Left forelimb (tissue), 1 donor: ENCODE measurements around the gene FNDC3B.

Experiments used
- DNase-seq: peaks from one replicate; pipeline ENCODE4 v3.0.0-alpha.2; 2018; ENCODE audit warnings: low spot score

FNDC3B gene

DNA sequence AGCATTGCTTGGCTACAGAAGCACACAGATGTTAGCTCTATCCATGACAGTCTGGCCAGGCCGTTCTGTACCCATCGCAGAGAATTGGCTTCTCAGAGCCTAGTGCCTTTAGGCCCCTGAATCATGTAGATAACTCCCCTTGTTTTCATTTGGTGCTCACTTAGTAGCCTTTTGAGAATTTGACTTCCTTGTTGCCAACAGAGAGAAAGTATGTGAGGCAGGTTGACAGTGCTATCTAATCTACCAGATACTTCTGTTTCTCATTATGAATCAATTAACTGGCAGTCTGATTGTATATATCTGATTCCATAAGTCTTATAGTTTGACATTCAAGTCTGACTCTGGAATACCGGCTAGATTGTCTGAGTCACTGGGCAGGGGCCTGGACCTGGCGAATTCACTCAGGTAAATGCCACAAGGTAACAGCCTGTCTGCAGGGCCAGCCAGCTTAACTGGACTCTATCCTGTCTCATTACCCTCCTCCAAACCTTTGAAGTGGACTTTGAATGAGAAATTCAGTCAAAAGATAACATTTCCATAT is 248.6 kb downstream of the FNDC3B start:
- no peak for DNase-seq

DNA sequence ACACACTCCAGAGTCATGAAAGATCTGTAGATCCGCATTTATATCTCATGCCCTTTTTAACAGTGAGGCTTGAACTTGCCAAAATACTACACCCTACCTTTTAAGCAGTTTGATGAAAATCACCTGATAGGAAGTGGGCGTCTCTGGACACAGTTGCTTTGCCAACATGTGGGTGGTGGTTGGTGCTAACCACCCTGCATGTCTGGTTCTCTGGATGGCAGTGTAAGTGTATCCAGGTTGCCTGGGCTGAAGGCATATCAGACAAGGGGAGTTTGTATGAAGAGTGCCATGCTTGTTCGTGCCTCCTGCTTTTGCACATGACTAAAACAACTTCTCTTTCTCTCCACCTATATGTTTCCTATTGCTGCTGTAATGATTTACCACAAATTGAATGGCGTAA is 249.3 kb downstream of the FNDC3B start:
- DNase-seq = no peak

DNA sequence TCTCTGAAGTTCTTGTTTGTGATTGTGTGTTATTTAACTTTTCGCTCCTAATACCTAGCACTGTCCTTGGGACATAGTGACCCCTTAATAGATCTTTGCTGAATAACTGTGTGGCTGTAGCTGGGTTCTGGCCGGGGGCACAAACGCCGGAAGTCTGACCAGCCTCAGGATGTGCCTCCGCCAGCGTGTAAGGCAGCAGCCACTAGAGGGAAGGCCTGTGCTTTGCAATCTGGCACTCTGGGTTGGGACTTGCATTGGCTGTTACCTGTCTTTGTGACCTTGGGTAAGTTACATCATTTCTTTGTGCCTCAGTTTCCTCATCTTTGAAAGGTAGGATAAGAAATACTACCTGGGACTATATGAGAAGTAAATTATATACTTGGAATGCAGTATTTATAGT is 250.2 kb downstream of the FNDC3B start:
- no peak for DNase-seq

DNA sequence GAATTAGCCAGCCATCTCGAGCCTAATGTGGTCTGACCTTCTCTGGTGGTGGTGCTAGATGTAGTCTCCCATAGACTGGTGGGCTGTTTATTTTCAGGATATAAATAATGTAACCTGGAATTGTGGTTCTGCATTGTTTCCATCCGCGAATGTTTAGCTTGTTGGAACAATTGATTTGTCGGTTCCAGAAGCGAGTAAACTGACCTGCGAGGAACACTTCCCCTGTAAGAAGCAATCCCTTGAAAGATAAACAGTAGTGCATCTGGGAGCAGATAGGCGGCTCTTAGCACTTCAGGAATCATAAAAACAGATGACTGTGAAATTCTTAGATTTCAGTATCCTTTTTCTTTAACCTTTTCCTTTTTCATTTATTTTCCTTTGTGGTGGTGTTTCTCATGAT is 251.1 kb downstream of the FNDC3B start:
- DNase-seq = no peak

DNA sequence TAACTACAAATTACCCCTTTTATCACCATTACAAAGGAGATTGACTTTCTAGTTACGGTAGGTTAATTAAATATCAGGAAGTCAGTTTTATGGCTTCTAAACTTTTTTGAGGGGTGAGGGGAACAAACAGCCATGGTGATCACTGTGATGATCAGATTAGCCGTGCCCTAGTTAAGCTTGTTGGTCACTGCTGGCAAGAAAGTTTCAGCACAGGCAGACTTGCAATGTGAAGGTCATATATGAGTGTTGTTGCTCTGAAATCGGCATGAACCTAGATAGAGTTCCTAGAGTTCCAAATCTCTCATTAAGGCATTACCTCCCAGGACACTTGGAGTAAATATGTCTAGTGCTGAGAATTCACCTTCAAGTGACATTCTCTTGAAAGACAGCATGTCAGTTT is 252.3 kb downstream of the FNDC3B start:
- DNase-seq = no peak

DNA sequence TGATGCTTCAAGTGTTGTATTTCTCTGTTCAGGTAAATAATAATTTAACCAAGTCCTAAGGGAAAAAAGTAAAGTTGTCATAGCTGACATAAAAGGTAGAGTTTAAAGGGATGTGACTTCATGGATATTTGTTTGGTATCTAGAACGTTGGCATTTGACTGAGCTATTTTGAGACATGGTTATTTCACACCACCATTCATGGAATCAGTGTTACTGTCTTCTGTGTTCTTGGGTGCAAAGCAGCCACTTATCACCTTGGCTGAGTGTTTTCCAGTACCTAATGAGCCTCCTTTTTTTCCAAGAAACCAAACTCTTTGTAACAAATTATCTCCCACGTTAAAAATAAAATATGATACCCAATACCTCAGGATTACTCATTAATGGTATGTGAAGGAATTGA is 253.0 kb downstream of the FNDC3B start:
- no peak for DNase-seq

DNA sequence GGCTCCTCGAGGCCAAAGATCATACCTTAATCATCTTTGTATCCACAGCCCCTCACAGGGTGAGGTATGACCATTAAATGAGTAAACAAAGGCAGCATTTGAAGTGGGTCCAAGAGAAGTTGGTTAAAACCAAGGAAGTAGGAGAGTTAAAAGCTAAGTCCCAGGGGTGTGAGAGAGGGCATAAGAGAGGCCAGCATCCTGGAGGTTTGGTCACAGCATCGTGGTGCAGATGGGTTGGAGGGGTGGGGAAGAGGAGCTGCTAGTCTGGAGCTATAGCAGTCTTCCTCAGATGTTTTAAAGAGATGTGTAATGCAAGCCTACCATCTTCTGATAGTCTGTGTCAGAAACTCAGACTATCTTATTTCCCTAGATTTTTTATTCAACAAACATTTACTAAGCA is 253.7 kb downstream of the FNDC3B start:
- DNase-seq = no peak

DNA sequence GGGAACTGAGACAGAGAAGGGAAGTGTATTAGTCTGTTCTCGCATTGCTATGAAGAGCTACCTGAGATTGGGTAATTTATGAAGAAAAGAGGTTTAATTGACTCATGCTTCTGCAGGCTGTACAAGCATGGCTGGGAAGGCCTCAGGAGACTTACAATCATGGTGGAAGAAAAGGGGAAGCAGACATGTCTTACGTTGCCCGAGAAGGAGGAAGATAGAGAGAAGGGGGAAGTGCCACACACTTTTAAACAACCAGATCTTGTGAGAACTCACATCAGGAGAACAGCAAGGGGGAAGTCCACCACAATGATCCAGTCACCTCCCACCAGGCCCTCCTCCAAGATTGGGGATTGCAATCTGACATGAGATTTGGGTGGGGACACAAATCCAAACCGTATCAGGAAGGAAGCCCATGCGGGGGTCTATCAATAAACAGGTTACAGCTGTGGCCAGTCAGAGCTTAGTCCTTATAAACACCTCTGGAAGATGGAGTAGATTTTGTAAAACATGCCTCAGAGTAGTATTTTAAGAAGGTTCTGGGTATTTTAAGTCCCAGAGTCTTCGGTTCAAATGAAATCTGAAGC is 254.9 kb downstream of the FNDC3B start:
- no peak for DNase-seq

DNA sequence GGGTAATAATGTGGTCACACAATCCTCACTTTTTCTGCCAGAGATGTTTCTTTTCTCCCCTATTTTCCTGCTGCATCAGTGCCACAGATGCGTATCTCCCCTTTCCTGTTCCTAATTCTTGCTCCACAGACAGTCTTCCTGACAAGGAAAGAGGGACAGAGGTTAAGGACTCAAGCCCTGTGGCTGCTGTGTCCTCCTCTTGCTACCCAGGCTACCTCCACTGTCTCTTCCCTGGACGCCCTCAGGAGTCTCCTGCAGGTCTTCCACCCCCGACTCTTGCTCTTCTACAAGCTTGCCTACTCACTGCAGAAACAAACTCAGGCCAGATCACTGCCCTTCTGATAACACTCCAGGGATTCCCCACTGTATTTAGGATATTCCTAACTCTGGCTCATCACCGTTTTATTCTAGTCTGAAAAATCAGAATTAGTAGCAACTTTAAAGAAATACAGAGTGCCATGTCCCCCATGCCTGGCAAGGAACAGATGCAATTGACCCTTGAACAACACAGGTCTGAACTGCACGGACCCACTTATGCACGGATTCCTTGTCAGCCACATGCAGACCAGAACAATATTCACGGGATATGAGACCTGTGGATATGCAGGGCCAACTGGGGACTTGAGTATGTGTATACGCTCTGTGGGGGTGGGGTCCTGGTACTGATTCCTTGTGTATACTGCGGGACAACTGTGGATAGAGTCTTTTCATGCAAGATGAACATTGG is 257.0 kb downstream of the FNDC3B start:
- no peak for DNase-seq

DNA sequence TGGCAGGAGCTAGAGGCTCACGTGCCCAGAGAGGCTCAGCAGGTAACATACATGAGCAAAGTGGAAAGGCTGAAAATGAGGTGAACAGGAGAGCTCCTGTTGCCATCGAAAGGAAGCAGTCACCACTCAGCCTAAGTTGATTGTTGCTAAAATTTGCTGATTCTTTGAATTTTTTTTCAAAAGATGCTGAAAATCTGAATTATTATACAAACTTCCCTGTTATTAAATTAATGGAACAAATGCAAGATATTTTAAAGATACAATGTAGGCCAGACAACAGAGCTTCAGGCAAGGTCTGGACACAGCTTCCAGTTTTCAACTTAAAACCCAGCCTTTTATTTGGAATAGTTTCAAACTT is 257.6 kb downstream of the FNDC3B start:
- DNase-seq = no peak

DNA sequence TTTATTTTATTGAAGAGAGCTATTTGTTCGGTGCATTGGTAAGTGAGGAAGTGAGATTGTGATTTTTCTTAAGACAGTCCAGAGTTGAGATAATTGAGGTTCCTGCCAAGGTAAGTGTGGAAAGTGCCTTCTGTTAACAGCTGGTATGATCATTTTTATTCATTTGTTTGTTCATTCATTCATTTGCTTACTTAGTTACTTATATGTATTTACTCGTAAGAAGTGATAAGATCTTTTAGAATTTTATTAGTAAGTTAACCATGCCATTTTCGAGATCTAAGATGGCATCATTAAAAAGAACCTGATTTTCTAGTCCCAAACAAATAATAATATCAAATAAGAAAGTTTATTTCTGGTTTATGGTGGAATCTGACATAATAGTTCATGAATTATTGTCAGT is 258.9 kb downstream of the FNDC3B start:
- DNase-seq = no peak

DNA sequence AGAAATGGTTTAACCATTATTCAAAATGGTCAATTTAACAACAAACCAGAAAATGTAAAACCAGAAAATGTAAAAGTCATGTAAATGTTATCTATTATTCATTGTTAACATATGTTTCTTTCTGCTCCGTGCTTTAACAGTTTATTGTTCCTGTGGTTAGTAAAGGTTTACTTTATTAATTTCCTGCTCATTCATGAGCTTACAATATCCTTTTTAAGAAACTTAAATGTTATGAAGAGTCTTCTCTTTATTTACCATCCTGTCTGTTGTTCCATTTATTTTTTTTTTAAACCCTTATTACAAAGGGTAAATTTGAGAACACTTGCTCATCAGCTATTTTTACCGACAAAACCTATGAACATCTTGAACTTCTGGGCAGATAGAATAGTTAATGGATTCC is 260.8 kb downstream of the FNDC3B start:
- DNase-seq = no peak

DNA sequence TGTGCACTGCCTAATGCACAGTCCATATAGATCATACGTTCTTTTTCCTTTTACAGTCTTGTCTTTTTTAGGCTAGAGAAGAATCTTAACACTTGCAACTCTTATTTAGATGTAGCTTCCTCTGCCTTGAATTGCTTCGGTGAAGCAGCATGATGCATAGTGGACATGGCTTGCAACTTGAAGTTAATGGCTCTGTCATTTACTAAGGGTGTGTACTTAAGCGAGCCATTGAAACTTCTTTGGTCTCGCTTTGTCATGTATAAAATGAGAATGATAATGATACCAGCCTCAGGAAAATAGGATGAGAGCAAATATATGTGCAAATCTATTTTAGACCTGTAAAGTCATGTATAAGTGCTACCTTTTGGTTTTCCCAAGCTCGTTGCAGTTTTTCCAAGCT is 261.5 kb downstream of the FNDC3B start:
- no peak for DNase-seq

DNA sequence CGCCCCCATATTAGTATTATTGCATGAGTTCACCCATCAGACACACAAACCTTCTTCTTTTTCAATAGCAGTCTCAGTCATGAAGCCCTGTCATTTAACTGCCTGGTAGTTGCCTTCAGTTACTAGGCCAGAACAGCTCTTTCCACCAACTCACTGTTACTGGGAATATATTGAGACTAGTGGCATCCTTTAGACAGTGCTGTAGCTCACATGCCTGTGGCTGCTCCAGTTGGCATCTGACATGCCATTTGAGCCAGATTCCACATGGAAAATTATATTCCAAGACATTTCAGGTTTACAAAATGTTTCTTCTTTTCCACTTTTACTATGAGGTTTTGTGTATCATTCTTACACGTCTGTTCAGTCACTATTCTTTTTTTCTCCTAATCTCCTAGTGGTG is 262.8 kb downstream of the FNDC3B start:
- no peak for DNase-seq

DNA sequence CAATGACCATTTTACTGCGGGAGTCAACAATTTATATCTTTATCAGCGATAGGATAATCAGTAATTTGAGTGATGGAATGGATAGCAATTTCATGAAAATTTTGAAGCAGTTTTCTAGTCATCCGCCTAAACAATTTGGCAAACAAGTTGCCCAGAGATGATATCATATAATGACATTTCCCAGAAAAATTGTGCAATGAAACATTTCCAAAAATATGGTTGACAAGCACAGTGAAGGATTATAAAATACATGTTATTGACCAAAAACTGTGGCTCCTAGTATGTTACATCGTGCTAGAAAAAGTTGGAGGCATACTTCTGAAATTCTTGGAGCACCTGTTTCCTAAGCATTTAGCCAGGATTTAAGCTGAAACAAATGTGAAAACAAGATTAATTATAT is 263.8 kb downstream of the FNDC3B start:
- no peak for DNase-seq

DNA sequence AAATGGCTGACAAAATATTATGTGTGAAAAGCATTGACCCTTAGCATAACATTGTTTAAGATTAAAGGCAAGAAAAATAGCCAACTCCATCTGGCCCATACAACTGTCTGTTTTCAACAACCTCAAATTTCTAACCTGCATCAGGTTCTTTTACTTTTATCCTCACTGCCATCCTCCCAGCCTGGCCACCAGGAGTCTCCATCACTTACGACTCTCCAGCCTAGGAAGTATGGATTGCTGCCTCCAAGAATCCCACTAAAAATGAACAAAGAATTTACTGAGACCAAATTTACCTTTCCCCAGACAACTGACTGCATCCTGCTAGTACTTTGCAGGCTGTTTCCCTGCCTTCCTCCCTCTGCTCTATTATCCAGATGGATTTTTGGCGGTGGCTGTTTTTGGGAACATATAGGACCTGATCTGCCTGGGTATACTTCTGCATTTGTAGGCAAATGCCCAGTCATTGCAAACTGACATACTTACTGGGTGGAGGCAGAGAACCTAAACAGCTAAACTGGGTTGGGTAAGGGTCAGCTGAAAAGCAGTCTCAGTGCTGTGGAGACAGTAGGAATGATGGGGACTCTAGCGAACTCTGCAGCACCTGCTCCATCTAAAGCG is 264.7 kb downstream of the FNDC3B start:
- no peak for DNase-seq

DNA sequence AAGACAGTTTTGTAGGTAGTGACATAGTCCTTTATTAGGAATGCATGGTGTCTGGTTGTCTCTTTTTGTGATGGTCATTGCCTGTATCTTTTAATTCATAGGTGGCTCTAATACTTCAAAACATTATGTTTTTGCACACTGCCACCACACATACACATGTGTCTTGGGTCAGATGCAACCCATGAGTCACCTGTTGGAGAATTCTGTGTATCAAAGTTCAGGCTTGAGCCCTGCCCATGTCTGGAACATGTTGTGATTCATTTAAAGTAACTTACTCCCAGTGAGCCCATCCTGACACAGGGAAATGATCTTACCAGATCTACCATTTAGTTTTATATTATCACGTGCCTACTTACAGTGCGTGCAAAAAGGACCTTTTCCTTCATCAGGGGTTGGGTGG is 266.2 kb downstream of the FNDC3B start:
- DNase-seq = no peak

DNA sequence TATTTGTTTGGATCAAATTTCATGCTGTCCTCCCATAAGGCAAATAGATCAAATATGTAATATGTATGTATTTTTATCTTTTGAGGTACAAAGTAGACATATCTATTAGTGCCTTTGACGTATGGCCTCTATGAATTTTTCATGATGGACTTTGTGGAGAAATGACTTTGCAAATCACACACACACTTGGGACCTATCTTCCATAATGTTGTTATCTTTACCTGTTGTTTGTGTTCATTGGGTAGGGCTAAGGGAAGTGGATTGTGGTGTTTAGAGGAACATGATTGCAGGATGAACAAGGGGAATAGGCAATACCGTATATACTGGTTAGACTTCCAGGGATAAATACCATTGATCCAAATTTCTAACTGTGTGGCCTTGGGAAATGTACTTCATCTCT is 266.6 kb downstream of the FNDC3B start:
- DNase-seq = no peak

DNA sequence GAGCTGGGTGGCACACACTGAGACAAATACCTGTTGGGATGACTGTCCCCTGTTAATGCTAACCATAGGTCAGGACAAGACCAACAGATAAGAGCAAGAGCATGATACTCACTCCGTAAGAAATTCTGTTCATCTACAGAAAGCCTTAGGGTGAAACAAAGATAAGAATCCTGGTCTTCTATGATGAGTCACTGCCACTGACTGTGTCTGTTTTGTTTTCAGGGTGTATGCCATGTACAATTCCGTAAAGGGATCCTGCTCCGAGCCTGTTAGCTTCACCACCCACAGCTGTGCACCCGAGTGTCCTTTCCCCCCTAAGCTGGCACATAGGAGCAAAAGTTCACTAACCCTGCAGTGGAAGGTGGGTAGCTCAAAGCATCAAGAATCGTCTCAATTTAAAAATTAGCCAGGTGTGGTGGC is 267.8 kb downstream of the FNDC3B start:
- no peak for DNase-seq

DNA sequence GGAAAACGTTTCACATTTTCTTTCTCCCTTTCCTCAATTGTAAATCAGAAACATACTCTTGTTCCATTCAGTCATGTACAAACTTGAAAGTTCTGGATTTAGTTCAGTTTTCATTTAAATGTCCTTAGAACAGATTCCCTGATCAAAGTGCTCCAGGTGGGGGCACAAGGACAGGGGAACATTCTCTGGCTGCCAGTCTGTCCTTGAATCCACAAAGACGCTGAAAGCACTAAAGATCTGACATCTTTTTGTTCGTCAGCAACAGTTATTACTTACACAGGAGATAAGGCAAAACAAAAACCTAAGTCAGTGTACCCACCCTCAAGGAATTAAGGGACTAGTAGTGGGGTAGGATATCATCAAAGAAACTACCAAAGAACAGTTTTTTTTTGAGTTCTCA is 269.7 kb downstream of the FNDC3B start:
- no peak for DNase-seq

DNA sequence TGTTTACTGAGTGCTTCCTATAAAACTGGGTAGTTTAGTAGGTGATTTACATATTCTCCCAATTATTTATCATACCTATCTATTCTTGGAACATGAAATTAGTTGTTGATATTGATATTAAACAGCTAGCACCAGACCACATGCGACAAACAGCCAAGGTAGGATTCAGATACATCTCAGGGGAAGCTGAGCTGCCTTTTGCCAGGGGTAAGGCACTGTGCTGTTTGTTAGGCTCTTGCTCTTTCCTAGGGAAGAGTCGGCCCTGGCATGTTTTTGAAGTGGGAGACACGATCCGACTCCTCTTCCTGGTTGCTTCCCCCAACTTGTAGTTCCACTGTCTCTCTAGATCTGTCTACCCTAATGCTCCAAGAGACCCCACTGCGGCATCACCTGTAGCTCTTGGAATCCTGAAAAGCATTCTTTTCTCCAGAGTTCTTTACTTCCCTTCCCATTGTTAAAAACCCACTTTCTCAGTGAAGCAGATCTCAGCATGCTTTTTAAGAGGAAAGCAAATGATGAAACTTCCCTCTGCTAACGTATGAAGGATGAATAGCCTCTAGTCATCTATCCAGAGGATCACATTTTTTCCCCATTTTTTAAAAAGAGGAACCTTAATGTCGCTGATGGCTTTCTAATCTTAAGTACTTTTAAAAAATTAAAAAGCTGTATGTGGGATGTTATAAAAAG is 270.5 kb downstream of the FNDC3B start:
- no peak for DNase-seq

DNA sequence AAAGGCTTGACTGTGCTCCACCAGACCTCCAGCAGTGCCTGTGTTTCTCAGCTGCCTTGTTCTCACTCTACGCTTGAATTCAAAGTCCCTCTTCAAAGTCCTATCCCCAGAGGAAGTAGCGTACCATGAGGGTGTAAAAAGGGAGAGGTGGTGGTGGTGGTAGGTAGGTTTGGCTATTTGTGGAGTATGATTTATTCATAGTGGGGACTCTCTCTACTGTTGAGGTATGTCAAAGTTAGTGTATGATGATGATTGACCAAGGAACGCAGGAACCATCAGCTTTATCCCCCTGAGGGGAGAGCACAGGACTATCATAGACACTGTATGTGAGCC is 271.0 kb downstream of the FNDC3B start:
- DNase-seq = no peak

DNA sequence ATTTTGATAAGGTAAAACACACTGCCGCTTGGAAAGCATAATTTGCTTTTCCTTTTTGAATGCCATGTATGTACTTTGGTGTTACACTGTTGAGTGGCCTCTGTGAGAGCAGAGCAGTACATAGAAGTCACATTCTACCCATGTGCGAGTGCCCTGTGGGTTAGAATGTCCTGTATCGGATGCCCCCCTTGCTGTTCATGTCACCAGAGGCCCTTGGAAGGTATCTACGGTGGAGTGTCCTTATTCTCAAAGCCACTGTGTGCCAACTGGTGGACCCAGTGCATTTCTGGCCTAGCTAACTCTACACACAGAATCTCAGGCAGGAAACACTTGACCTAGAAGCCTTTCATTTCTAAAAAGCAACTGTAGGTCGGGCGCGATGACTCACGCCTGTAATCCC is 271.8 kb downstream of the FNDC3B start:
- no peak for DNase-seq
